Measurements from ENCODE around the gene FEM1C.

FEM1C gene

GRCh38 chr5:115544436-115545350, at the start of gene FEM1C:
FEM1C (minus strand) TSS chr5:115544775; CDS start chr5:115543493, 1,282 bp downstream.
- TF ChIP-seq CTCF (conservative IDR thresholded peaks at IDR 0.05; ENCODE audit: low read depth, low read length) = no peak
- H3K4me3 ChIP-seq (ENCODE audit: low read length) = peak within 1 kb of the TSS; percentile 83
- DNase-seq (ENCODE audit: low read depth) = peak; percentile 90

GRCh38 chr5:115589043-115589442, 44.5 kb upstream of the FEM1C start:
- no peak for DNase-seq (ENCODE audit: low read depth)

GRCh38 chr5:115588640-115589039, 44.1 kb upstream of the FEM1C start:
- no peak for DNase-seq (ENCODE audit: low read depth)

More at GRCh38 chr5:115589043-115589442, 44.5 kb upstream of the FEM1C start:
- no peak overlapping the region for H3K4me3 ChIP-seq (ENCODE audit: low read length)
- TF ChIP-seq CTCF (conservative IDR thresholded peaks at IDR 0.05; ENCODE audit: low read depth, low read length) = no peak

GRCh38 chr5:115586525-115587146, 42.1 kb upstream of the FEM1C start:
- DNase-seq (ENCODE audit: low read depth) = no peak
- no peak overlapping the region for H3K4me3 ChIP-seq (ENCODE audit: low read length)
- TF ChIP-seq CTCF (conservative IDR thresholded peaks at IDR 0.05; ENCODE audit: low read depth, low read length) = peak; percentile 30

More at GRCh38 chr5:115588640-115589039, 44.1 kb upstream of the FEM1C start:
- H3K4me3 ChIP-seq (ENCODE audit: low read length) = no peak overlapping the region
- no peak for TF ChIP-seq CTCF (conservative IDR thresholded peaks at IDR 0.05; ENCODE audit: low read depth, low read length)

GRCh38 chr5:115585265-115585664, 40.7 kb upstream of the FEM1C start:
- no peak overlapping the region for H3K4me3 ChIP-seq (ENCODE audit: low read length)

GRCh38 chr5:115584501-115584900, 39.9 kb upstream of the FEM1C start:
- H3K4me3 ChIP-seq (ENCODE audit: low read length) = no peak overlapping the region
- DNase-seq (ENCODE audit: low read depth) = no peak
- TF ChIP-seq CTCF (conservative IDR thresholded peaks at IDR 0.05; ENCODE audit: low read depth, low read length) = no peak

More at GRCh38 chr5:115585265-115585664, 40.7 kb upstream of the FEM1C start:
- no peak for TF ChIP-seq CTCF (conservative IDR thresholded peaks at IDR 0.05; ENCODE audit: low read depth, low read length)
- no peak for DNase-seq (ENCODE audit: low read depth)

All from retinal pigment epithelial cell (primary cell).